CD4-positive, alpha-beta T cell (primary cell): ENCODE measurements around the gene ZNF674. TPM values are rescaled to one million over a fixed set of nuclear protein-coding genes. Genes with fewer than 3 reads are reported as not detected.

Experiments used
- ATAC-seq: fragments of 200-7000 bp; cut with Tn5 transposase; one replicate; pipeline ENCODE4 v1.10.0; 2022; ENCODE audit warnings: mild to moderate bottlenecking; ENCODE audit not compliant: poor library complexity
- CTCF ChIA-PET: fragments of 350-600 bp; sonication (Branson Sonifier 250); formaldehyde crosslinking; loops from one replicate; lab custom pipeline; 2021; ENCODE audit warnings: antibody characterized with exemption, inconsistent platforms; lab: Charles Lee
- POLR2A ChIA-PET: fragments of 350-600 bp; sonication (Branson Sonifier 250); formaldehyde crosslinking; loops from one replicate; lab custom pipeline; 2021; ENCODE audit warnings: antibody characterized with exemption, inconsistent platforms; lab: Charles Lee
- DNase-seq, 14 experiments: peaks; one replicate each; pipeline ENCODE4 v3.0.0-alpha.2; 2013 to 2020; ENCODE audit warnings: mixed read lengths in 2 of 14
- H3K27ac ChIP-seq, 2 donors: one replicate each; pipeline versions ENCODE4 v1.5.1 to v1.7.0; 2013; ENCODE audit warnings: low read length in 2 of 2, low read depth in 1 of 2, mild to moderate bottlenecking in 1 of 2
- H3K27me3 ChIP-seq, 2 experiments: 1 replicate in 1 of 2; 2 replicates in 1 of 2; pipeline versions ENCODE4 v1.6.1 to v1.7.0; 2013; ENCODE audit warnings: low read length in 2 of 2, control low read depth in 1 of 2, mild to moderate bottlenecking in 1 of 2, moderate library complexity in 1 of 2; ENCODE audit not compliant: insufficient read depth in 2 of 2, control insufficient read depth in 1 of 2
- H3K36me3 ChIP-seq: one replicate; pipeline ENCODE4 v1.6.1; 2013; ENCODE audit warnings: low read length, control low read depth; ENCODE audit not compliant: insufficient read depth
- H3K4me1 ChIP-seq: one replicate; pipeline ENCODE4 v1.6.1; 2013; ENCODE audit warnings: low read length, control low read depth; ENCODE audit not compliant: insufficient read depth
- H3K4me3 ChIP-seq: one replicate; pipeline ENCODE4 v1.5.1; 2013; ENCODE audit warnings: mild to moderate bottlenecking, low read length, moderate library complexity
- H3K9me3 ChIP-seq, 2 experiments: 1 replicate in 1 of 2; 2 replicates in 1 of 2; pipeline versions ENCODE4 v1.6.1 to v1.7.0; 2013; ENCODE audit warnings: low read length in 2 of 2, mild to moderate bottlenecking in 2 of 2, control low read depth in 1 of 2, moderate library complexity in 1 of 2; ENCODE audit not compliant: control insufficient read depth in 1 of 2, insufficient read depth in 1 of 2
- H3K27ac Mint-ChIP-seq: one replicate; pipeline ENCODE4 v1.8.0; 2020; ENCODE audit warnings: mixed read lengths
- H3K27me3 Mint-ChIP-seq: one replicate; pipeline ENCODE4 v1.8.0; 2021; ENCODE audit warnings: mixed read lengths
- H3K36me3 Mint-ChIP-seq: one replicate; pipeline ENCODE4 v1.8.0; 2021; ENCODE audit warnings: low read depth, mixed read lengths
- H3K4me1 Mint-ChIP-seq: one replicate; pipeline ENCODE4 v1.8.0; 2021; ENCODE audit warnings: low read depth, mixed read lengths
- H3K4me3 Mint-ChIP-seq: one replicate; pipeline ENCODE4 v1.8.0; 2020; ENCODE audit warnings: mild to moderate bottlenecking, mixed read lengths
- H3K9me3 Mint-ChIP-seq: one replicate; pipeline ENCODE4 v1.8.0; 2020; ENCODE audit warnings: mixed read lengths
- CTCF ChIP-seq: fragments of 200-600 bp; IDR thresholded peaks from one replicate; pipeline ENCODE4 v1.8.0; 2022; ENCODE audit warnings: antibody characterized with exemption, mild to moderate bottlenecking
- intact Hi-C, 2 experiments: fragments of 100-400 bp; cut with DNase I in 1 of 2; cut with micrococcal nuclease in 1 of 2; formaldehyde crosslinking; loops; one replicate each; pipeline versions ENCODE4 v1.15.1 to v1.9.0; 2023 to 2025; cut with DNase I, micrococcal nuclease
- total RNA-seq, 174 experiments: library from RNA in 2 of 174; stranded (reverse) in 2 of 174; gene quantifications; one replicate each; pipeline ENCODE4 v1.2.3 and lab custom pipeline; 2021 to 2026

ZNF674 gene
- total RNA-seq, 2 experiments from 2014 or later, result 1.2 to 1.9 TPM

- Histone ChIP-seq H3K9me3 (no peaks in the 10 kb centered on the region), H3K4me1 (no peaks in the 10 kb centered on the region), H3K27ac (no peak overlapping the region), H3K4me3 (no peak overlapping the region), H3K36me3 (peaks cover 4% of the 10 kb centered on the region), H3K27me3 (no peaks in the 10 kb centered on the region)
- ChIA-PET CTCF (no interaction called here), POLR2A (no interaction called here)
- Mint-ChIP-seq H3K9me3 (no peaks in the 10 kb centered on the region), H3K4me1 (no peaks in the 10 kb centered on the region), H3K36me3 (peaks cover 64% of the 10 kb centered on the region), H3K27me3 (no peaks in the 10 kb centered on the region), H3K4me3 (no peak overlapping the region), H3K27ac (no peak overlapping the region)
- ATAC-seq, result no peak
- intact Hi-C loops, result no loop called here
- no peak for DNase-seq
- TF ChIP-seq CTCF, result no peak
These were observed 67.8 kb downstream of the ZNF674 start for GRCh38 chrX:46477435-46477834.

GRCh38 chrX:46465203-46465602 lies 80.0 kb downstream of the ZNF674 start:
- DNase-seq, result no peak
- Mint-ChIP-seq H3K36me3 (peaks cover 79% of the 10 kb centered on the region), H3K4me3 (no peak overlapping the region), H3K27ac (no peak overlapping the region), H3K9me3 (peaks cover 3% of the 10 kb centered on the region), H3K27me3 (no peaks in the 10 kb centered on the region), H3K4me1 (peaks cover 14% of the 10 kb centered on the region)
- Histone ChIP-seq H3K27ac (no peak overlapping the region), H3K4me3 (no peak overlapping the region), H3K4me1 (no peaks in the 10 kb centered on the region), H3K27me3 (no peaks in the 10 kb centered on the region), H3K9me3 (no peaks in the 10 kb centered on the region), H3K36me3 (peaks cover 45% of the 10 kb centered on the region)
- ChIA-PET POLR2A (no interaction called here), CTCF (no interaction called here)
- TF ChIP-seq CTCF, result no peak
- intact Hi-C loops, result no loop called here
- no peak for ATAC-seq

- Mint-ChIP-seq H3K4me3 (no peak overlapping the region), H3K9me3 (no peaks in the 10 kb centered on the region), H3K36me3 (peaks cover 64% of the 10 kb centered on the region), H3K4me1 (peaks cover 14% of the 10 kb centered on the region), H3K27ac (peak overlapping the region; percentile 39), H3K27me3 (no peaks in the 10 kb centered on the region)
- Histone ChIP-seq H3K36me3 (peaks cover 34% of the 10 kb centered on the region), H3K4me3 (no peak overlapping the region), H3K9me3 (no peaks in the 10 kb centered on the region), H3K27me3 (no peaks in the 10 kb centered on the region), H3K4me1 (no peaks in the 10 kb centered on the region), H3K27ac (no peak overlapping the region)
- ChIA-PET POLR2A (no interaction called here), CTCF (no interaction called here)
- no peak for TF ChIP-seq CTCF
- no peak for ATAC-seq
- DNase-seq, result no peak
- intact Hi-C loops, result no loop called here
These were observed 81.5 kb downstream of the ZNF674 start for GRCh38 chrX:46463682-46464081.
